Measurements from ENCODE around the gene MYH11. TPM values are rescaled to one million over a fixed set of nuclear protein-coding genes. Genes with fewer than 3 reads are reported as not detected.

MYH11 gene
- 0.02 to 0.13 TPM (median 0.10 TPM) in 5 replicates for total RNA-seq (2022; extraction: Qiagen RNA extraction)

DNA sequence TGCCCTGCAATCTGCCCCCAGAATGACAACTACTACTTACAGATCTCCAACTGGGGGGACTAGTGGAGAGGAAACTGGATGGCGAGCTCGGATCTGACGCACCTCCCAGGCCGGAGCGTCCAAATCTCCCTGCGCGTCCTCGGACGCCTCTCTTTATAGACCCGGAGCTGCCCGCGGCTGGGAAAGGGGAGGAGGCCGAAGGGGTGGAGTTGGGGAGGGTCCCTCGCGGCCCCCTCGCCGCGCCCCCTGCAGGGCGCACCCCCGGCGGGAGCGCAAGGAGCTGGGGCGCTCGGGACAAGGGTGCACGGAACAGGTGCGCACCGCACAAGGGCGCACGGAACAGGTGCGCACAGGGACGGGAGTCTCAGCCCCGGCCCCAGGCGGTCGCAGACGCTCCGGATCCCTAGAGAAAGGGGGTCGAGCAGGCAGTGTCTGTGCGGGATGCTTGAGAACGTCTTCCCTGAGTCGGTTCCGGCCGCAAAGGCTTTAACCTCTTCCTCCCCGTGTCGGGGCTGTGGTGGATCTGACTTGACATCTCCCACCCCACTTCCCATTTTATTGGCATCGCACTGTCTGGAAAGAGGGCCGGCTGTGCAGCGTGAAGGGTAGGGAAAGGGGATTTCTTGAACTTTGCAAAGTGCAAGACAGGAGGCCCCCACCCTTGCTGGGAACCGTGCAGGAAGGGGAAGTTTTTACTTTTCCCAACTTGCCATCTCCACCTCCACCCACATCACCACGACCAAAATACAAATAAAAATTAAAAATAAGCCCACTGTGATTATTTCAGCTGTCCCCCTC lies at the start of gene MYH11:
TSS of gene MYH11 (minus strand) at position 128 of the 798 bp plus-strand sequence. CDS start 18,776 bp downstream, outside the sequence.

DNA sequence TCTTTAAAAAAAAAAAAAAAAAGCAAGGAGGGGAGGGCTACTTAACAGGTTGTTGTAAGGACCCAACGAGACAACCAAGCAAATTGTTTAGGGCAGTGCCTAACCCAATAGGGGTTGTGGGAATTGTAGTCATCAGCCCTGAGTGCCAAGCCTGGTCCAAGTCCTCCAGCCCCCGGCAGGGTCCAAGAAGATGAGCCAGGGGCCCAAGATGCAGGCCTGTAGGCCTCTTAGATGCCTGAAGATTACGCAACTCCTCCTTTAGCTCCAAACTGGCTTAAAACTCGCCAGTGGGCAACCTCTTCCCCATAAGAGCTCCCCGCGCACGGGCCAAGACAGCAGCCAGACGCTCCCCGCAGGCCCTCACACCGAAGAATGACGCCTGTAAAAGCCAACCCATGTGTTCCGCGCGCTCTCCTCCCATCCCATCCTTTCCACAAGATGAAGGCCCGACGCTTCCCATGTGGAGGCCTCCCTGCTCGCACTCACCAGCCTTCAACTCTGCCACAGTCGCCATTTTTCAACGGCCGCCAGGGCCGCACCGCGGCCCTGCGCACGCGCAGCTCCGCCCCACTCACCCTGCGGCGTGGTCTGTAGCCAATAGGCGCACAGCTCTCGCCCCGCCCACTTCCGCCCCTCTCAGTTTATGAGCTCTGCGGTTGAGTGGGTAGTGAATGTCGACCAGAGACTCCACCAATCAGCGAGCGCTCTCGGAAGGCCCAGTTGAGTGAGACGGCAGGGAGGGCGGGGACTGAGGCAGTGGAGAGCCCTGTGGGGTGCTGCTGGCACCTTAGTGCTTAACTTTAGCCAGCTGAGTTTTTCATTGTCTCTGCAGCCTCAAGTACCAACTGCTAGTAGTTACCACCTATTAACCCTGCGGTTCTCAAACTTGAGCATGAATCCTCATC lies 31.5 kb upstream of the MYH11 start, which contains the start of gene CEP20:
TSS of gene CEP20 (minus strand) at position 532 of the 905 bp plus-strand sequence. CDS start at position 514, 18 bp downstream.

Other genes starting within 250 kb of the MYH11 start
- 11.0 to 11.8 TPM (median 11.3 TPM) in 5 replicates for gene MARF1, start 213.9 kb downstream of the MYH11 start, total RNA-seq (2022; extraction: Qiagen RNA extraction)
- gene NDE1, start 206.8 kb downstream of the MYH11 start, total RNA-seq (2022; extraction: Qiagen RNA extraction): 34.8 to 44.5 TPM (median 40.3 TPM) in 5 replicates
- 37.6 to 51.6 TPM (median 41.3 TPM) in 5 replicates for gene CEP20, start 31.6 kb upstream of the MYH11 start, total RNA-seq (2022; extraction: Qiagen RNA extraction)
- 90.0 to 112 TPM (median 106 TPM) in 5 replicates for gene ABCC1, start 92.6 kb upstream of the MYH11 start, total RNA-seq (2022; extraction: Qiagen RNA extraction)

All from A549 treated with CORT108297 at 1 μM for 4 hours (cell line).